SK-N-SH (cell line): ENCODE measurements around the gene NUP62CL. TPM values are rescaled to one million over a fixed set of nuclear protein-coding genes. Genes with fewer than 3 reads are reported as not detected.

ENCODE experiments used
- CTCF ChIA-PET: fragments of 300-600, 350-600 bp; formaldehyde crosslinking; extraction: SDS; loops from one replicate; lab custom pipeline; 2021; lab: Yijun Ruan, JAX
- POLR2A ChIA-PET: fragments of 350-600 bp; sonication (Branson Sonifier 250); formaldehyde crosslinking; extraction: SDS; loops from one replicate; lab custom pipeline; 2020; ENCODE audit warnings: antibody characterized with exemption, inconsistent platforms; lab: Yijun Ruan, JAX
- DNase-seq: peaks from one replicate; pipeline ENCODE4 v3.0.0; 2012
- H2AFZ ChIP-seq: fragments of 200-600 bp; sonication (generic); 2 replicates; pipeline ENCODE4 v1.8.1; 2016; ENCODE audit warnings: antibody characterized with exemption, mild to moderate bottlenecking, low read depth
- H3F3A ChIP-seq: fragments of 200-600 bp; sonication (generic); replicated peaks from 2 replicates; pipeline ENCODE3; 2016; ENCODE audit warnings: antibody characterized with exemption, mild to moderate bottlenecking; ENCODE audit not compliant: insufficient read depth
- H3K27ac ChIP-seq, 2 experiments: fragments of 200-500 bp in 1 of 2; fragments of 200-600 bp in 1 of 2; sonication (Bioruptor generic) in 1 of 2; sonication (generic), shearing (Covaris generic) in 1 of 2; 2 replicates each; pipeline versions ENCODE4 v1.5.1 to v1.6.1; 2014 to 2016; ENCODE audit warnings: low read depth in 2 of 2, inconsistent platforms in 1 of 2, low read length in 1 of 2, mild to moderate bottlenecking in 1 of 2, mixed read lengths in 1 of 2
- H3K27me3 ChIP-seq: fragments of 200-600 bp; sonication (generic), shearing (Covaris generic); 2 replicates; pipeline ENCODE4 v1.6.1; 2016; ENCODE audit warnings: mixed run types; ENCODE audit not compliant: insufficient read depth
- H3K36me3 ChIP-seq, 2 experiments: fragments of 200-500 bp in 1 of 2; fragments of 200-600 bp in 1 of 2; sonication (Bioruptor generic) in 1 of 2; sonication (generic) in 1 of 2; replicated peaks in 1 of 2; 2 replicates each; pipeline versions ENCODE3 to v1.5.1; 2014 to 2016; ENCODE audit warnings: low read length in 1 of 2, mild to moderate bottlenecking in 1 of 2; ENCODE audit not compliant: insufficient read depth in 2 of 2, control insufficient read depth in 1 of 2
- H3K4me1 ChIP-seq, 2 experiments: fragments of 200-500 bp in 1 of 2; fragments of 200-600 bp in 1 of 2; sonication (Bioruptor generic) in 1 of 2; sonication (generic), shearing (Covaris generic) in 1 of 2; 2 replicates each; pipeline versions ENCODE4 v1.5.1 to v1.6.1; 2014 to 2016; ENCODE audit warnings: low read depth in 1 of 2, low read length in 1 of 2, mixed run types in 1 of 2; ENCODE audit not compliant: insufficient read depth in 2 of 2, control insufficient read depth in 1 of 2
- H3K4me2 ChIP-seq: fragments of 200-600 bp; sonication (generic), shearing (Covaris generic); 2 replicates; pipeline ENCODE4 v1.6.1; 2017; ENCODE audit warnings: mixed run types
- H3K4me3 ChIP-seq, 2 experiments: fragments of 200-500 bp in 1 of 2; fragments of 200-600 bp in 1 of 2; sonication (Bioruptor generic) in 1 of 2; sonication (generic), shearing (Covaris generic) in 1 of 2; 2 replicates each; pipeline versions ENCODE4 v1.5.1 to v1.8.1; 2014 to 2016; ENCODE audit warnings: low read depth in 2 of 2, inconsistent platforms in 1 of 2, low read length in 1 of 2, mild to moderate bottlenecking in 1 of 2, mixed read lengths in 1 of 2, moderate library complexity in 1 of 2
- H3K79me2 ChIP-seq: fragments of 200-600 bp; sonication (generic); 2 replicates; pipeline ENCODE4 v1.8.1; 2017; ENCODE audit warnings: mild to moderate bottlenecking; ENCODE audit not compliant: insufficient read depth
- H3K9ac ChIP-seq: fragments of 200-600 bp; sonication (generic); 2 replicates; pipeline ENCODE4 v1.6.1; 2017; ENCODE audit warnings: mixed run types
- H3K9me2 ChIP-seq: fragments of 200-600 bp; sonication (generic); 2 replicates; pipeline ENCODE4 v1.6.1; 2017; ENCODE audit warnings: mixed run types
- H3K9me3 ChIP-seq: fragments of 200-600 bp; sonication (generic); 2 replicates; pipeline ENCODE4 v1.6.1; 2017; ENCODE audit warnings: mixed run types, mild to moderate bottlenecking, moderate library complexity
- H4K20me1 ChIP-seq: fragments of 200-600 bp; sonication (generic); 2 replicates; pipeline ENCODE4 v1.6.1; 2017; ENCODE audit warnings: mild to moderate bottlenecking, mixed run types; ENCODE audit not compliant: insufficient read depth
- CHD2 ChIP-seq: fragments of 150-350 bp; IDR thresholded peaks from 2 replicates; pipeline ENCODE4 v1.6.1; 2018; ENCODE audit warnings: low read length; ENCODE audit not compliant: partially characterized antibody
- CTCF ChIP-seq: fragments of 200-600 bp; sonication (generic); IDR thresholded peaks from 2 replicates; pipeline ENCODE4 v1.6.1; 2017; ENCODE audit warnings: antibody characterized with exemption, mild to moderate bottlenecking, moderate library complexity
- ELF1 ChIP-seq: IDR thresholded peaks from 2 replicates; pipeline ENCODE4 v1.4.0; 2012
- IRF3 ChIP-seq: fragments of 150-350 bp; IDR thresholded peaks from 2 replicates; pipeline ENCODE4 v1.6.1; 2016; ENCODE audit warnings: mild to moderate bottlenecking, low read depth, low read length
- NRF1 ChIP-seq: IDR thresholded peaks from 2 replicates; pipeline ENCODE4 v1.6.1; 2012; ENCODE audit warnings: low read depth, mild to moderate bottlenecking, low read length
- PBX3 ChIP-seq: IDR thresholded peaks from 2 replicates; pipeline ENCODE4; 2012
- RAD21 ChIP-seq: IDR thresholded peaks from 2 replicates; pipeline ENCODE4 v1.6.1; 2012; ENCODE audit warnings: mild to moderate bottlenecking, low read length
- RCOR1 ChIP-seq: fragments of 150-350 bp; IDR thresholded peaks from 2 replicates; pipeline ENCODE4 v1.6.1; 2017; ENCODE audit warnings: antibody characterized with exemption, low read length
- RFX5 ChIP-seq: IDR thresholded peaks from 2 replicates; pipeline ENCODE4 v1.6.1; 2012; ENCODE audit warnings: mild to moderate bottlenecking, improper control_type of control experiment, low read length
- SIN3A ChIP-seq: IDR thresholded peaks from 2 replicates; pipeline ENCODE4 v1.6.1; 2012; ENCODE audit warnings: low read depth, mild to moderate bottlenecking, low read length, moderate library complexity, borderline replicate concordance
- TAF1 ChIP-seq: IDR thresholded peaks from 2 replicates; pipeline ENCODE4 v1.6.1; 2012; ENCODE audit warnings: low read depth, mild to moderate bottlenecking, low read length, moderate library complexity, borderline replicate concordance
- WGBS: methylation state at CpG from one replicate; pipeline ENCODE4 v1.1.6; 2017; ENCODE audit warnings: low lambda C conversion rate; 5-methylcytosine and 5-hydroxymethylcytosine counted together
- polyA plus RNA-seq, 3 experiments: library from polyadenylated mRNA; depleted of rRNA; stranded (reverse); fragments of >200 nt; gene quantifications; 2 replicates each; pipeline ENCODE4 v1.2.3, GENCODE V29; 2012

Gene NUP62CL
- polyA plus RNA-seq, 1 of the 3 experiments (the other 2 are of a cell fraction) = 3.3 TPM

GRCh38 chrX:107118322-107119147 is 87.7 kb downstream of the NUP62CL start, which contains the start of gene RBM41 (continued):
- TF ChIP-seq NRF1 (peak; percentile 7; the same call in 1 of the 2 replicates), CHD2 (peak; percentile 73), RAD21 (no peak), TAF1 (no peak), RCOR1 (no peak), ELF1 (peak; percentile 55; the same call in 1 of the 2 replicates)

GRCh38 chrX:107117993-107118321 is 88.3 kb downstream of the NUP62CL start:
- CTCF ChIA-PET = interaction anchor here (1.2 to 1.4 kb wide), 2 partner anchors 9 to 25 kb away, joined by 3 to 5 read pairs; no protein-coding TSS in a partner anchor
- no peaks in the 10 kb centered on the region for H4K20me1 ChIP-seq
- H3K27me3 ChIP-seq = no peaks in the 10 kb centered on the region
- no peaks in the 10 kb centered on the region for H3K9me3 ChIP-seq
- peak overlapping the region; percentile 80 for H3K4me2 ChIP-seq
- H3K9ac ChIP-seq = peak overlapping the region; percentile 86
- TF ChIP-seq SIN3A (no peak), RAD21 (no peak), PBX3 (no peak), RFX5 (no peak), RCOR1 (no peak), IRF3 (no peak), CTCF (no peak)
- peaks cover 36 to 39% of the 10 kb centered on the region in 2 experiments for H3K36me3 ChIP-seq
- H3K79me2 ChIP-seq = peaks cover 16% of the 10 kb centered on the region; the same call in 1 of the 2 replicates
- no peaks in the 10 kb centered on the region for H3K9me2 ChIP-seq
- peak; percentile 39 for DNase-seq
- POLR2A ChIA-PET = interaction anchor here (1.4 kb wide), 1 partner anchor 11 kb away, joined by 3 read pairs; no protein-coding TSS in a partner anchor
- no peaks in the 10 kb centered on the region for H3F3A ChIP-seq
- H3K4me1 ChIP-seq = peaks cover 0 to 6% of the 10 kb centered on the region in 2 experiments; a peak in 2 of 4 replicates
- H3K27ac ChIP-seq = peak overlapping the region; percentile 46 to 77; a peak in 1 of 4 replicates
- 2% methylated on average over 8 of the region's 8 CpGs for WGBS
- H3K4me3 ChIP-seq = peak overlapping the region; percentile 64 to 88
- H2AFZ ChIP-seq = peak overlapping the region; percentile 93
